SW480 (cell line): ENCODE measurements around the gene PPP1R15B.

ENCODE experiments used
- DNase-seq: peaks from one replicate; pipeline ENCODE4 v3.0.0-alpha.2; 2016; ENCODE audit warnings: low spot score

Gene PPP1R15B

DNA sequence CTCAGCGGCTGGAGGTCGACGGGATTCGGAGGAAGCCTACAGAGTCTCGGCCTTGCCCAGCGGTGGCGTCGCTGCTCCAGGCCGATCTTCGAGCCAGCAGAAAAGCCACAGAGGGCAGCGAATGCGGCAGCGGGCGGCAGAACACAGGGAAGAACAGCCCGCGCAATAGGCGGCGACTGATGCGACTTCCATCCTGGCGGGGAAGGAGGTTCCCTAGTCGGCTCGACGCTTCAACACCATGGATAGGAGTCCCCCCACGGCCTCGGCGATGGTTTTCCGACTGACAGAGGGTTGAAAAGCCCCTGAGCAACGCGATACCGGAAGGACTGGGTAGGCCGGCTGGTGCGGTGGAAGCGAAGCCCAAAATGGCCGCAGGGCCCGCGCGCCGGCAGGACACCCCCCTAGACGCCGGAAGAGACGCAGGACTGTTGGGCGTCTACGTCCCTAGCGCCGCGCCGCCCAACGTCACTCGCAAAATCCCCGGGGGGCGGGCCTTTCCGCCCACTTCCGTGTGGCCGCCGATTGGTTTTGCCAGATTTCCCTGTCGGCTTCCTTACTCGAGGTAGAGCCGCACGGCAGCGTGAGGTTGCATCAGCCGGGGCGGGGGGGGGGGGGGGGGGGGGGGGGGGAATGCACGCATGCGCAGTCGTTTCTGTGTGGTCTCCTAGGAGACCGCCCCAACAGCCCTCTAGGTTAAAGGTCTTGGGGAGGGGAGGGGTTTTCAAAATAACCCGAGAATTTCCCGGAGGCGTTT is at the start of gene PPP1R15B:
Gene PPP1R15B, minus strand, starts transcription at position 367 of the 754 bp plus-strand sequence. CDS start 406 bp downstream, outside the sequence.
- DNase-seq: peak; percentile 98

DNA sequence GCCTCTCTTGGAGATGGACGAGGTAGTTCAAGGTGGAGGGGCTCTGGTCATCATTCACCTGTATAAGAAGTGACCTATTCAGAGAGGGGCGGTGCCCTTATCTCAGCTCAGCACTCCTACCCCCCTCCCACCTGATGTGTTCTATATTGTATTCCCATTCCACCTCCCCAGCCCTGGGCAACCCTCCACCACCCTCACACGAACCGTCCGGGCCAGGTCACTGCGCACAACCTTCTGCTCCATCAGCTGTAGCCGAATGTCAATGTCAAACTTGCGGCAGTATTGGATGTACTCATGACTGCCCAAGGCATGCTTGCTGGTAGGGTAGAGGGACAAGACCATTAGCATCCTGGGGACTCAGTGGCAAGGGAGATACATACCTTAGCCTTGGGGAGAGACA is 48.7 kb upstream of the PPP1R15B start:
- no peak for DNase-seq

DNA sequence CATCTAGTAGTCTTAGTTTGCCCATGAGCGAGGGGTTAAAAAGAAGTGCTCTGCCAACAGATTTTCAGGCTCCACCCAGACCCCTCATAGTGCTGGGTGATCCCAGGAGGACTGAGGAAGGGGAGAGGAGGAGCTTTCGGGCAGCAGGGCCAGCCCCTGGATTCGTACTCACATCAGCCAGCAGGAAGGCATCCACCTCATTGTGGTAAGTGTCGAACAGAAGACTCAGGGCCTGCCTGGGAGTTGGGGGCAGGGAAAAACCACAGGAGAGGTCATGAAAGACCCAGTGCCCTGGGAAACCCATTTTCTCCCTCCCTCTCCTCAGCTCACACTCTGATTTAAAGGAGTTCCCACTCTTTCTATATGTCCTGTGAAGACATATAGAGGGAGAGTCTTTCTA is 48.1 kb upstream of the PPP1R15B start:
- DNase-seq: no peak

DNA sequence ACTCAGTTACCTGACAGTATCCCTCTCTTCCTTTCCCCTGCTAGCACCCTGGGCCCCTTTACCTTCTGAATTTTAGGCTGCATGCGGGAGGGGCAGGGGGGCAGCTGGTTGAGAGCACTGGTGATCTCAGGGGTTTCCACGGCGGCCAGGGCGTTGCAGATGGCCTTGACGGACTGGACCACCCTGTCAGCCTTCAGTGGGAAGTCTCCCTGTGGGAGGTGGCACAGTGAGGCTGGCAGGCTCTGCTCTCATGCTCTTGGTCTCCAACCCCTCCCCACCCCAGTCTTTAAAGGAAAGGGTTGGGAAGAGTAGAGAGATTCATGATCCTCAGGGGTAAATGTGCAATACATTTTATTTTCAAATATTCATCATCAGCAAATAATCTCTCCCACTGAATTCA is 46.0 kb upstream of the PPP1R15B start:
- DNase-seq: no peak

DNA sequence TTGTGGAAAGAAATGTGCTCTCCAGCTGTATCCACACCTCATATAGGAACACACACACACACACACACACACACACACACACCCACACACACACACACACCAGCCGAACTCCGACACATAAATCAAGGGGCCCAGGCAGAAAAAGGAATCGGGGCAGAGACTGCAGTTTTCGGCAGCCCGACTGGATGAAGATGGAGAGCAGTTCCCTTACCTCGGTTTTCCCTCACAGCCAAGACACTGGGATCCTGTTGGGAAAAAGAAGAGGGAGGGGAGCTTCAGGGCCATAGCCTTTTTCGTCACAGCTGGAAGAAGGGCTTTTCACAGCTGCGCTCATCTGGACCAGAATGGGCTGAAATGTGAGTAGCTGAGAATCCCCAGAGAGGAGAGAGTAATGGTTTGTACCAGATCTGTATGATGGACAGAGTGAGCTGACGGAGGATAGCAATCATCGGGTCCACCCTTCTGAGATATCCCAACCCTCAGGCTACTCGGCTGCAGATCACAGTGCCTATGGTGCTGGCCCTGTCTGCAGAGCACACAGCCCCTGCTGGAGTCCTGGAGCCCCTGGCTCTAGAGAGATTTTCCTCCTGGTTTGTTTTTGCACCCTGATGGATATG is 45.3 kb upstream of the PPP1R15B start:
- no peak for DNase-seq

DNA sequence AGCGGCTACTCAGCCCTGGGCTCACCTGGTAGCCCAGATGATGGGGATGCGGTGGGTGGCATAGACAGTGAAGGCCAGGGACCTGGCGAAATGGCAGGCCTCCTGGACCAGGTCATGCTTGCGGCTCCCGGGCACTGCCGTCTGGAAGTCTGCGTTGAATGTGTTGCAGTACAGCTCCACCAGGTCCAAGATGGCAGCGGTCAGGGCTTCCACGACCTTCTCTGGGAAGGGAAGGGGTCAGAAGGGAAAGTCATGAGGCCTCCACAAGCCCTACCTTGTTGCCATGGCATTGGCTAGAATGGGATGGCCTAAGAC is 44.2 kb upstream of the PPP1R15B start:
- DNase-seq: no peak

DNA sequence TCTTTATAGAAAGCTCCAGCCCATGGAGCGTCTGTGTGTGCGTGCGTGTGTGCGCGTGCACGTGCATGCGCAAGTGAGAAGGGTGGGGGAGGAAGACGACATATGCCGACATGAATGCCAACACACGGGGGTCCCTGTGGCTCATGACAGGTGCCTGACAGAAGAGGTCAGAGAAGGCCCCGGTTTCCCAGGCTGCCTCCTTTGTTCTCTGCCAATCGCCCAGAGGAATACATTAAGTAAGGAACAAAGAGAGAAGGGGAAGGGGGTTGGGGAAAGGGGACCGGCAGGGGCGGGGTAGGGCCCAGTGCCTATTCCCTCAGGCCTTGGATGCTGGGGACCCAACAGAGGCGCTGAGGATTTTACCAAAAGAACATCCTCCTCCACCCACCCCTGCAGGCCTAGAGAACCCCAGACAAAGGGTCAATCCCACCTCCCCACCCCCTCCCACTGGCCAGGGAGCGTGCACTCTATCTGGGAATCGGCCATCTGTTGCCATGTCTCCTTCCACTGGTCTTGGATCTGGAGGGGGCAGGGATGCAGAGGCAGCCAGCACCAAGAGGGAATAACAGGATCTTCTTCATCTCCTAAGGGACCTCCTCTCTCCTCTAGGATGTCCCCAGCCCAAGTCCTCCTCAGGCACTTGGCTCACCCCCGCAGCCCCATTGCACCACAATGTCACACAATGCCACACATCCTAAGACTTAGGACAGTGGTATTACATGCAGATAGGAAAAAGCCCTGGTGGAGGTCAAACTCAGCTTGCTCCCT is 43.6 kb upstream of the PPP1R15B start:
- DNase-seq: no peak

DNA sequence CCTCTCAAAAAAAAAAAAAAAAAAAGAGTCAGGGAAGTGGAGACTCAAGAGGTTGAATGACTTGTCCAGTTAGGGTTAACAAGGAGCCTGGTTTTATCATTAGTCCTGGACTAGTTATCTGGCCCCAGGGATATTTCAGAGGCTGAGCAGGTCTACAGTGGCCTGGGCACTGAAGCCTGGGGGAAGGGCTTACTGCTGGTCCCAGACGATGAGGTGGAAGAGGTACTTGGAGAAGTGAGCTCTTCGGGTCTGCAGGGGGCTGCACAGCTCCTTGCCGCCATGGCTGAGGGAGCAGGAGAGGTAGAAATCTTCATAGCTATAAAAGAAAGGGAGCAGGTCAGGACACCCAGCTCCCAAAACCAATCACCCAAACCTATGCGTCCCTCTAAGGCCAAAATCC is 42.9 kb upstream of the PPP1R15B start:
- no peak for DNase-seq

DNA sequence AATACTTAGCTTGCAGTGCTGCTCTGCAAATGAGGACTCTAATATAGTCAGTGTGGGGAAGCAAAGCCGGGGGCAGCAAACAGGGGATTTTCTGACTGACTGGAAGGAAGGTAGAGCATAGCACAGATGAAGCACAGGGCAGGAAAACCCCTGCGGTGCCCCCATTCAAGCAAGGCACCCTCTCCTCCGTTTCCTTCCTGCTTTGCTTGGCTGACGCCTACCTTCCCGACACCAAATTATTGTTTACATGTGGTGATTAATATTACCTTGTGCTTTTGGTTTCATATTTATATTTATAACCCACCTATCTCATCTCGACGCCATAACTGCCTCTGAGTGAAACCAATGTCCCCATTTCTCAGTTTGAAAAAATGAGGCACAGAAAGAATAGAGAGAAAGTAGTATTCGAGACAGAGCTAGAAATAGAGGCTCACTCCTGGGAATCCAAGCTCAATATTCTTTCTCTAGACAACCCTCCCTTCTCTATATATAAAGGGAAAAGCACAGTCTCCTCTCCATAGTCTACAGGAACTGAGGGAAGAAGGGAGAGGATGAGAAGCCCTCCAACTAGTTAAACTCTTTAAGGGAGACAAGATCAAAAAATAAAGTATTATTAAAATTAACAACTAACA is 41.6 kb upstream of the PPP1R15B start:
- no peak for DNase-seq

DNA sequence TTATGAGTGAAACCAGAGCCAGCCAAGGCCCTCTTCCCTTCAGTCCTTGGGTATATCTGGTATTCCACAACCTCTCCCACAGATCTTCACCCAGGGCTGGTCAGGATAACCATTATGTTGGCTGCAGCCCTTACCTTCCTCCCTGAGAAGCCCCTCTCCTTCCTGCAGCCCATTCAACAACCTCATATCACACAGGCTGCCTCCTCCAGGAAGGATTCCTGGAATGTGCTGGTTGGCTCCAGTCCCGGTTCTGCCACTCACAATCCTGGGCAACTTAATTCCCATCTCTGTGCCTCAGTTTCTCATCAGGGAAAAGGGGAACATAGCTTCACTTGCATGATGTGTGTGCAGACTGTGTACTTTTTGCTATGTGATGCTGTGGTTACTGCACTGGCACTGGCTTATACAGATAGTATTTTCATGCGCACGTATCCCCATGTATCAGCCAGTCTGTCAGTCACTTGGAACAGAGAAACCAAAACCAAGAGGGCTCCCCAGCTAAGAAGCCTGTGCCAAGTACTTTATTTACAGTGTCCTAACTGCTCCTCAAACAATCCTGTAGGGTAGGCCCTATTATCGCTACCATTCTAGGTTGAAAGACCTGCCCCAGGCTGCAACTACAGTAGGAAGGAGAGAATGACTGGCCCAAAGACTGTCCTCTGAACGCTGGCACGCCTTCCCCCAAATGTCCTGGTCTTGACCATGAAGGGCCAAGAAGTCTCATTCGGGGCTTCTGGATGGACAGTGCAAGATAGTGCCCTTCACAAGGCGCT is 39.9 kb upstream of the PPP1R15B start:
- no peak for DNase-seq

DNA sequence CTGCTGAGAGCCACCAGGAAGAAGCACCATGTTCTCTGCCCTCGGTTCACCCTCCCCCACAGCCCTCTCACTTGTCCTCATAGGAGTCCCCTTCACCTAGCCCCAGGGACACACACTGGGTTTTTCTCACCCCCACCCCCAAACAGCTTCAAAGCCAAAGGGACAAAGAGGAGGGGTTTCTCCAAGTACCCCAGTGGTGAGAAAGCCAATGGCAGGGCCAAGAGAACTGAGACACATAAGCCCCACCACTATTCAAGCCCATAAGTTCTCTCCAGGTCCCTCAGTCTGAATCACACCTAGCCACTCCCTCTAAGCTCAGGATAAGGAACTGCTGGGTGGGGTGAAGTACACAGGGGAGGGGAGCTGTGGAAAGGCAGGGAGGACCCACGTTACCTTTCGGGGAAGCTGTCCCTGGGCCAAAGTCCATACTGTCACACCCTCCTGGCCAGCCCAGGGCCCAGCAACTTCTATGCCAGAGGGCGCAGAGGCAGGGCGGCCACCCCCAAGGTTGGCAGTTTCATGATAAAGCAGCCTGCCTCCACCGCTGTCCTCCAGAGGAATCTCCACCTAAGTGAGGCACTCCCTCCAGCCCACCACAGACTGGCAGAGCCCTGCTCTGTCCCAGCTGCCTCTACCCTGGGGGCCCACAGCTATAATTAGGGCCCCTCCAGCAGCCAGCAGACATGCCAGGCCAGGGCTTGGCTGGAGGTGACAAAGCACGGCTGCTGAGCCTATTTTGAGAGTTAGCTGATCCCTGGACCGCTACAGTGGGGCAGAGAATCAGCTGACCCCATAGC is 39.0 kb upstream of the PPP1R15B start:
- peak; percentile 89 for DNase-seq

DNA sequence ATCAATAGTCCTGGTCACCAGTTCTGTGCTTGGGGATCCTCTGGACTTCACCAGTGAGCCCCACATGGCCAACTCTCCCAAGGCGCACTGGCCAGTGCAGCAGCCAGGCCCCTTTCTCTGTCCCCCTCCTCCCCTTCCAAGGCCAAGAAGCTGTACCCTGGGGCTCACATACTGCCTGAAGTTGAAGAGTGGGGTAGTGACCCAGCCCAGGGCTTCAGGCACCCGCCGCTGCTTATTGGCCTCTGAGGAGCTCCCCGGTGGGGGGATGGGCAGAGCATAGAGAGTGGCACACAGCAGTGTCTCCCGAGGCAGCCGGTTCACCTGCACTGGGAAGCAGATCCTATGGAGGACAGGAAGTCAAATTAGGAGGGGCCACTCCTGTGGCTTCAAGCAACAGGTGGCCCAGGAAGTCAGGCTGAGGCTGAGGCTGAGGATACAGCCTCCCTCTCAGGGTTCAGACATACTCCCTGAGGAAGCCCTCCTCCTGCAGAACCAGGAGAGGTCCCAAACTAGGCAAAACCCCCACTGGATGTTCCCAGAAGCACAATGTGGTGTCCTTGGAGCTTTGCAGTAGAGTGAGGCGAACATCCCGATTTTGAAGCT is 38.2 kb upstream of the PPP1R15B start:
- DNase-seq: peak; percentile 34

DNA sequence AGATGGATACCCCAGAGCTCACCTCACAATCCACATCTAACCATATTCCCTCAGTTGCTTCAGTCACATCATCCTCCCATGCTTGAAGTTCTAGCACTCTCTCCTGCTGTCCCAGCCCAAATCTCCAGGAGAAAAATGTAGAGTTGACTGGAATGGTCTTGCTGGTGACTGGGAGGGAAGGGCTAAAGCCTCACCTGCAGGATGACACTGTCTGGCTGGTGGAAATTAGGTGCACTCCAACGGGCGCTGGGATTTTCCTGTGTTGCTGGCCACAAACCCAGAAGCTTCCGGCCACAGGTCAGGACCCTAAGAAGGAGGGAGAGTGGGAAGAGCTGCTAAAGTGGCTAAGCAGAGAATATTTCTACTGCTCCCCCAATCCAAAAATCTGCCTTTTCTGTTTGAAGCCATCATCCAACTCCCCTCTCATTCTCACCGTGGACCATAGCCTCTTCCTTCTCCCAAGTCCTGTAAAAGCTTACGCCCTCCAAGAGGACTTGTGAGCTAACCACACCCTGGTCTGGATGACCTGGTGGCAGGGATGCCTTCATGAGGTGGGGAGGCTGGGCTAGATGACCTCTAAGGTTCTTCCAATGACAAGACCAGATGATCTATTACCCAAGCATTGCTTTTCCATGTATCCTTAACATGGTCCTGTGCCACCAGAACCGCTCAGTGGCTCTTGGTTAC is 37.5 kb upstream of the PPP1R15B start:
- peak; percentile 46 for DNase-seq

DNA sequence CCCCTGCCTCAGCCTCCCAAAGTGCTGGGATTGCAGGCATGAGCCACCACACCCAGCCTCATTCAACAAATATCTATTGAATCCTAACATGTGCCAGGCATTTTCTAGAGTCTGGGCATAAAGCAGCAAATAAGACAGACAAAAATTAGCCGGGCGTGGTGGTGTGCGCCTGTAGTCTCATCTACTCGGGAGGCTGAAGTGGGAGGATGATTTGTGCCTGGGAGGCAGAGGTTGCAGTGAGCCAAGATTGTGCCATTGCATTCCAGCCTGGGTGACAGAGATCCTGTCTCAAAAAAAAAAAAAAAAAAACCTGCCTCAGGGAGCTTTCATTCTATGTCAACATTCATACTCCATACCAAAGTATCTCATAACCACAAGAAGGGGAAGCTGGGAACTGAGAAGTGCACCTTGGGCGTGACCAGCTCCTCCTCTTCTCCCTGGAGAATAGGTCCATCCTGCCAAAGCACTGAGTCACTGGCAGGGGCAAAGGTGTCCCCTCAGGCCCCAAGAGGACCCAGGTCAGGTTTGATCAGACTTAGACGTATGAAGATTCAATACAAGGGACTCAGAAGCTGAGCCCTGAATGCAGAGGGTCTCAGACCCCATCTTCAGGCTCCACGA is 36.8 kb upstream of the PPP1R15B start:
- DNase-seq: peak; percentile 77

DNA sequence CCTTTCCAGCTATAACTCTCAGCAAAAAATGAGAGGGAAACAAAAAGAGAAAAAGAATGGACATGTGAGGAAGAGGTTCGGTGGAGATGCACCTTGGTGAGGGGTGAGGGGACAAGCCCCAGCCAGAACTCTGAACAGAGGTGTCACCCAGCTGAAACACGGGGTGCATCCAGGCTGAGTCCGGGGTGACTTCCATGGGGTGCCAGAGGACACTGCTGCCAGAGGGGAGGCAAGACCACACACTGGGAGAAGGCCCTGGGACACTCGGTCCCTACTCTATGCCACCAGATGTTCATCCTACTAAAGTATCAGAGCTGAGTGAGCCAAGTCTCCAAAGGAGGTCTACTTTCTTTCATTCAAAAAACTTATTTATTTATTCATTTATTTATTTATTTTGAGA is 36.1 kb upstream of the PPP1R15B start:
- no peak for DNase-seq

DNA sequence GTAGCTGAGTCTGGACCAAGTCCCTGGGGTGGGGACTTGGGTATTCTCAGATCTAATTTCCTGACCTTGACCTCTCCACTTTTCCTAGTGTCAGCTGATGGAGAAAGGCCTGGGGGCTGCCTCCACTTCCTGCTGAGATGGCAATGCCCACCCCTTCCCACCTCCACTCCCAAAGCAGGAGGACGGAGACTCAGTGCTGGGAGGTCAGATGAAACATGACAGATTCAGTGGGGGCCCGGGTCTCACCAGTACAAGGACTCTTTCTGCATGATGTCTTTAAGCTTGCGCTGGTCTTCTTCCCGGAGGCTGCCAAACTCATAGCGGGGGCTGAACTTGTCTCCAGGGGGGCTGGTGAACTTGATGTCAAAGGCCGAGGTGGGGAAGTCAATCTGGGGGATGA is 35.6 kb upstream of the PPP1R15B start:
- no peak for DNase-seq

DNA sequence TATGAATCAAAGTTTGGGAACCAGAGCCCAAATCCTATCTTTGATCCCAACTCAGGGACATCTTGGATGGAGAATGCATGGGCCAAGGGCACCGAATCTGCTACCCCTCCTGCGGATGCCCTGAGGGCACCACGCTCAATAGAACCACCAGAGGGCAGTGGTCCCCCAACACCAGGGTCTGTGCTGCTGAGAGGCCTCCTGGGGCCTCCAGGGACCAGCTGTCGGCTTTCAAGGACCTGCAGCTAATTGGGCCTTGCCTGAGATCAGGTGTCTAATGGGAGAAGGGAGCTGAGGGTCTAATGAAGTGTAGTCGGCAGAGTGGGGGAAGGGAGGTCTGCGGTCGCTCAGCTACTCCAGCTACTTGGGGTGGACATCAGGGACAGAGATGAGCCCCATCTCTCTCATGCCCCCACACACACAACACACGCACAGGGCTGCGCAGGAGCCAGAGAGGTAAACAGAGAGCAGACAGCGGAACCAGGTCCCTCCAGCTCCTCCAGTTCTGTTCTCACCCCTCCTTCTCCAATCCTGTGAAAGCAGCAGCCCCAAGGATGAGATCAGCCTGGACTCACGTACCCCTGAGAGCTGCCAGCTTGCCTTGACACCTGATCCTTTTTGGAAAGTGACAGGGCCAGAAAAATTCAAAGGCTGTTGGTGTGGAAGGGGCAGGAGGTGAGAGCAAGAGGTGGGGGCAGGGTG is 34.9 kb upstream of the PPP1R15B start:
- DNase-seq: peak; percentile 63

DNA sequence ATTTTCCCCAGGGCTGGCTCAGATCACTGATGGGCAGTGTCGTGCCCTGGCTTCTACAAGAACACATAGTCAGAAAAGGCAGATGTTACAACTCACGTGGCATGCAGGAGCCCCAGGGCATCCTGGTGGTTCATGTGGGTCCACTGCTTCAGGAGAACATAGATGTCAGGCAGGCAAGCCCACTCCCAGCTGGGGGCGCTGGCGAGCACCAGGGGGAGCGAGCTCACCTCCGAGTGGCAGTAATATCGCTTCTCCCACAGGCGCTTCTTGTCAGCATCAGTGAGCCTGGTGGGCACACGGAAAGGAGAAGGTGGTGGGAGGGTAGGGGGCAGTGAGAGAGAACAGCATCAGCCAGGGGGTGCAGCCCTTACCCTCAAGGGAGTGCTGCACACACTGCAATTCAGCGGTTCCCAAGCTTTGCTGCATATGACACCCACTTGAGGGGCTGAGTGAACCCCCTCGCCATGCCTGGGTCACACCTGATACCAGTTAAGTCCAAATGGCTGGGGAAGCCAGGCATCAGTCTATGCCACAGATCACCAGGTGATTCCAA is 34.3 kb upstream of the PPP1R15B start:
- DNase-seq: no peak
